GM12892 (cell line): ENCODE measurements around the gene ASMT.

Experiments used
- POLR2A ChIP-seq: IDR thresholded peaks from 2 replicates; pipeline ENCODE4 v1.6.1; 2011; ENCODE audit warnings: low read depth, low read length, control low read depth
- POLR2AphosphoS5 ChIP-seq: IDR thresholded peaks from 2 replicates; pipeline ENCODE4 v1.6.1; 2011; ENCODE audit warnings: low read depth, low read length, control low read depth

DNA sequence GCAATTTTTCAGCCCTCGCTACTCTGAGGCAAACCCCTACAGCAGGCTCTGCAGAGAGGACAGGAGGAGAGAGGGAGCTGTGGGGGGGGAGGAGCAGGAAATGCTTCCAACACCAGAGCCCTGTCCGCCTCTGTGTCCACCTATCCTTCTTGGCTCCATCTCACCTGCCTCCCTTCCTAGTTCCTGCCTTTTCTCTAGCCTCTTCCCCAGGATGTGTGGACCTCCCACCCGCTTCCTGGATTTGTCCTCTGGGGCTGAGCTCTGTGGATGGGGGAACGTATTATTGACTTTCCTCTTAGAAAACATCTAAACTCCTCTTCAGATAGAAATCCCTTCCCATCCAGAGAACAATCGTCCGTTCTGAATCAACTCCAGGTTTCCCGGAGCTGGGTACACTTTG, 14.4 kb downstream of the ASMT start:
- TF ChIP-seq POLR2A (no peak), POLR2AphosphoS5 (no peak)
